Right lobe of liver (tissue), 4 donors: ENCODE measurements around the gene GNAI3.

Source experiments
- POLR2A ChIP-seq: fragments of 450-650 bp; IDR thresholded peaks from one replicate; pipeline ENCODE4 v1.6.1; 2017; ENCODE audit warnings: antibody characterized with exemption, mild to moderate bottlenecking
- TF ChIP-seq, protein P1 (sequence below), 4 donors: fragments of 200-600 bp in 3 of 4; fragments of 450-650 bp in 1 of 4; IDR thresholded peaks; one replicate each; pipeline versions ENCODE4 v1.5.1 to v1.8.0; 2016 to 2022; ENCODE audit warnings: antibody characterized with exemption in 4 of 4, mild to moderate bottlenecking in 2 of 4
- donor health status: DM: no; HTN: no; CAD: no.
- donor health status: DM: no; HTN: no; CAD: no.
- donor health status: DM: no; HTN: yes; CAD: no.

DNA sequence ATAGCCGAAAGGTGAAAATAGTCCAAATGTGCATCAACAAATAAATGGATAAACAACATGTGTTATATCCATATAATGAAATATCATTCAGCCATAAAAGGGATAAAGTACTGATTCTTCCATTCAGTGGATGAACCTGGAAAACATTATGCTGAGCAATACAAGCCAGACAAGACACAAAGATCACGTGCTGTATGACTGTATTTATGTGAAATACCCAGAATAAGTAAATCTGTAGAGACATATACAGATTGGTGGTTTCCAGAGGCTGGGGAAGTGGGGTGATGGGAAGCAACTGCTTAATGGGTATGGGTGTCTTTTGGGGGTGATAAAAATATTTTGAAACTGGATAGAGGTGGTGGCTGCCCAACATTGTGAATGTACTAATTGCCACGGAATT, 94.2 kb downstream of the GNAI3 start:
- no peak for TF ChIP-seq POLR2A
- TF ChIP-seq, protein P1, sequence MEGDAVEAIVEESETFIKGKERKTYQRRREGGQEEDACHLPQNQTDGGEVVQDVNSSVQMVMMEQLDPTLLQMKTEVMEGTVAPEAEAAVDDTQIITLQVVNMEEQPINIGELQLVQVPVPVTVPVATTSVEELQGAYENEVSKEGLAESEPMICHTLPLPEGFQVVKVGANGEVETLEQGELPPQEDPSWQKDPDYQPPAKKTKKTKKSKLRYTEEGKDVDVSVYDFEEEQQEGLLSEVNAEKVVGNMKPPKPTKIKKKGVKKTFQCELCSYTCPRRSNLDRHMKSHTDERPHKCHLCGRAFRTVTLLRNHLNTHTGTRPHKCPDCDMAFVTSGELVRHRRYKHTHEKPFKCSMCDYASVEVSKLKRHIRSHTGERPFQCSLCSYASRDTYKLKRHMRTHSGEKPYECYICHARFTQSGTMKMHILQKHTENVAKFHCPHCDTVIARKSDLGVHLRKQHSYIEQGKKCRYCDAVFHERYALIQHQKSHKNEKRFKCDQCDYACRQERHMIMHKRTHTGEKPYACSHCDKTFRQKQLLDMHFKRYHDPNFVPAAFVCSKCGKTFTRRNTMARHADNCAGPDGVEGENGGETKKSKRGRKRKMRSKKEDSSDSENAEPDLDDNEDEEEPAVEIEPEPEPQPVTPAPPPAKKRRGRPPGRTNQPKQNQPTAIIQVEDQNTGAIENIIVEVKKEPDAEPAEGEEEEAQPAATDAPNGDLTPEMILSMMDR (IDR thresholded peaks at IDR 0.05): no peak
